ENCODE results near the gene ASCL4.

- TF ChIP-seq GATA2 (IDR thresholded peaks at IDR 0.05; ENCODE audit: low read depth, low read length) (no peak), GATA3 (IDR thresholded peaks at IDR 0.05; ENCODE audit: low read depth, low read length) (no peak)
Observed at GRCh38 chr12:107761502-107761904, 13.0 kb upstream of the ASCL4 start.
